ENCODE measurements around the gene IL4.

The IL4 gene

GRCh38 chr5:132674671-132675506 lies 1.1 kb downstream of the IL4 start:
- H3K27me3 Mint-ChIP-seq = no peaks in the 10 kb centered on the region
- no peaks in the 10 kb centered on the region for H3K9me3 Mint-ChIP-seq
- no peaks in the 10 kb centered on the region for H3K36me3 Mint-ChIP-seq (ENCODE audit: low read depth)
- no peaks in the 10 kb centered on the region for H3K4me1 Mint-ChIP-seq (ENCODE audit: low read depth)
- no peak overlapping the region for H3K27ac Mint-ChIP-seq
- intact Hi-C loops (cut with micrococcal nuclease) = no loop called here
- H3K4me3 Mint-ChIP-seq = no peak overlapping the region

GRCh38 chr5:132675936-132676689 lies 2.3 kb downstream of the IL4 start:
- Mint-ChIP-seq H3K36me3 (ENCODE audit: low read depth) (no peaks in the 10 kb centered on the region), H3K4me1 (ENCODE audit: low read depth) (no peaks in the 10 kb centered on the region), H3K4me3 (no peak overlapping the region), H3K9me3 (no peaks in the 10 kb centered on the region), H3K27me3 (no peaks in the 10 kb centered on the region), H3K27ac (no peak overlapping the region)
- intact Hi-C loops (cut with micrococcal nuclease) = no loop called here

- no peak overlapping the region for H3K4me3 Mint-ChIP-seq
- intact Hi-C loops (cut with micrococcal nuclease) = no loop called here
- H3K27me3 Mint-ChIP-seq = no peaks in the 10 kb centered on the region
- H3K4me1 Mint-ChIP-seq (ENCODE audit: low read depth) = no peaks in the 10 kb centered on the region
- H3K36me3 Mint-ChIP-seq (ENCODE audit: low read depth) = no peaks in the 10 kb centered on the region
- H3K27ac Mint-ChIP-seq = no peak overlapping the region
- no peaks in the 10 kb centered on the region for H3K9me3 Mint-ChIP-seq
These were observed 3.4 kb downstream of the IL4 start for GRCh38 chr5:132677191-132677590.

GRCh38 chr5:132677682-132678400 lies 4.1 kb downstream of the IL4 start:
- H3K27ac Mint-ChIP-seq = no peak overlapping the region
- intact Hi-C loops (cut with micrococcal nuclease) = no loop called here
- no peaks in the 10 kb centered on the region for H3K4me1 Mint-ChIP-seq (ENCODE audit: low read depth)
- H3K36me3 Mint-ChIP-seq (ENCODE audit: low read depth) = no peaks in the 10 kb centered on the region
- no peaks in the 10 kb centered on the region for H3K27me3 Mint-ChIP-seq
- H3K9me3 Mint-ChIP-seq = no peaks in the 10 kb centered on the region
- no peak overlapping the region for H3K4me3 Mint-ChIP-seq

GRCh38 chr5:132678735-132679134 lies 4.9 kb downstream of the IL4 start:
- H3K36me3 Mint-ChIP-seq (ENCODE audit: low read depth) = no peaks in the 10 kb centered on the region
- no peaks in the 10 kb centered on the region for H3K27me3 Mint-ChIP-seq
- intact Hi-C loops (cut with micrococcal nuclease) = no loop called here
- no peaks in the 10 kb centered on the region for H3K4me1 Mint-ChIP-seq (ENCODE audit: low read depth)
- H3K27ac Mint-ChIP-seq = no peak overlapping the region
- no peak overlapping the region for H3K4me3 Mint-ChIP-seq
- H3K9me3 Mint-ChIP-seq = no peaks in the 10 kb centered on the region

- intact Hi-C loops (cut with micrococcal nuclease) = no loop called here
- Mint-ChIP-seq H3K27ac (no peak overlapping the region), H3K27me3 (no peaks in the 10 kb centered on the region), H3K4me3 (no peak overlapping the region), H3K36me3 (ENCODE audit: low read depth) (no peaks in the 10 kb centered on the region), H3K4me1 (ENCODE audit: low read depth) (no peaks in the 10 kb centered on the region), H3K9me3 (no peaks in the 10 kb centered on the region)
These were observed 5.4 kb downstream of the IL4 start for GRCh38 chr5:132679166-132679565.

GRCh38 chr5:132679717-132680380 lies 6.1 kb downstream of the IL4 start:
- intact Hi-C loops (cut with micrococcal nuclease) = no loop called here

GRCh38 chr5:132680780-132681475 lies 7.1 kb downstream of the IL4 start:
- Mint-ChIP-seq H3K27me3 (no peaks in the 10 kb centered on the region), H3K27ac (no peak overlapping the region), H3K9me3 (no peaks in the 10 kb centered on the region), H3K36me3 (ENCODE audit: low read depth) (no peaks in the 10 kb centered on the region), H3K4me1 (ENCODE audit: low read depth) (no peaks in the 10 kb centered on the region), H3K4me3 (no peak overlapping the region)
- intact Hi-C loops (cut with micrococcal nuclease) = no loop called here

More at GRCh38 chr5:132679717-132680380, 6.1 kb downstream of the IL4 start:
- Mint-ChIP-seq H3K27me3 (no peaks in the 10 kb centered on the region), H3K36me3 (ENCODE audit: low read depth) (no peaks in the 10 kb centered on the region), H3K9me3 (no peaks in the 10 kb centered on the region), H3K4me3 (no peak overlapping the region), H3K4me1 (ENCODE audit: low read depth) (no peaks in the 10 kb centered on the region), H3K27ac (no peak overlapping the region)

GRCh38 chr5:132681476-132681831 lies 7.7 kb downstream of the IL4 start:
- Mint-ChIP-seq H3K36me3 (ENCODE audit: low read depth) (no peaks in the 10 kb centered on the region), H3K27me3 (no peaks in the 10 kb centered on the region), H3K9me3 (no peaks in the 10 kb centered on the region), H3K27ac (no peak overlapping the region), H3K4me1 (ENCODE audit: low read depth) (no peaks in the 10 kb centered on the region), H3K4me3 (no peak overlapping the region)
- intact Hi-C loops (cut with micrococcal nuclease) = no loop called here

GRCh38 chr5:132681983-132682382 lies 8.2 kb downstream of the IL4 start:
- H3K9me3 Mint-ChIP-seq = no peaks in the 10 kb centered on the region
- H3K4me3 Mint-ChIP-seq = no peak overlapping the region
- H3K27ac Mint-ChIP-seq = no peak overlapping the region
- no peaks in the 10 kb centered on the region for H3K36me3 Mint-ChIP-seq (ENCODE audit: low read depth)
- intact Hi-C loops (cut with micrococcal nuclease) = no loop called here
- no peaks in the 10 kb centered on the region for H3K27me3 Mint-ChIP-seq
- H3K4me1 Mint-ChIP-seq (ENCODE audit: low read depth) = no peaks in the 10 kb centered on the region

GRCh38 chr5:132684491-132684890 lies 10.7 kb downstream of the IL4 start:
- no peaks in the 10 kb centered on the region for H3K27me3 Mint-ChIP-seq
- peaks cover 17% of the 10 kb centered on the region for H3K4me1 Mint-ChIP-seq (ENCODE audit: low read depth)
- H3K9me3 Mint-ChIP-seq = no peaks in the 10 kb centered on the region
- intact Hi-C loops (cut with micrococcal nuclease) = no loop called here
- H3K4me3 Mint-ChIP-seq = no peak overlapping the region
- no peak overlapping the region for H3K27ac Mint-ChIP-seq
- H3K36me3 Mint-ChIP-seq (ENCODE audit: low read depth) = no peaks in the 10 kb centered on the region

- no peaks in the 10 kb centered on the region for H3K36me3 Mint-ChIP-seq (ENCODE audit: low read depth)
- no peak overlapping the region for H3K27ac Mint-ChIP-seq
- no peak overlapping the region for H3K4me3 Mint-ChIP-seq
- intact Hi-C loops (cut with micrococcal nuclease) = no loop called here
- no peaks in the 10 kb centered on the region for H3K9me3 Mint-ChIP-seq
- H3K4me1 Mint-ChIP-seq (ENCODE audit: low read depth) = peaks cover 18% of the 10 kb centered on the region
- no peaks in the 10 kb centered on the region for H3K27me3 Mint-ChIP-seq
These were observed 11.3 kb downstream of the IL4 start for GRCh38 chr5:132684922-132685720.

GRCh38 chr5:132686193-132686592 lies 12.4 kb downstream of the IL4 start:
- no peak overlapping the region for H3K27ac Mint-ChIP-seq
- peaks cover 18% of the 10 kb centered on the region for H3K4me1 Mint-ChIP-seq (ENCODE audit: low read depth)
- no peaks in the 10 kb centered on the region for H3K36me3 Mint-ChIP-seq (ENCODE audit: low read depth)
- H3K9me3 Mint-ChIP-seq = no peaks in the 10 kb centered on the region
- no peaks in the 10 kb centered on the region for H3K27me3 Mint-ChIP-seq
- H3K4me3 Mint-ChIP-seq = no peak overlapping the region
- intact Hi-C loops (cut with micrococcal nuclease) = no loop called here

Measured in dendritic cell treated with granulocyte-macrophage colony-stimulating factor and Interleukin-4, amounts not matched to agents 40 ng/mL and 50 ng/mL, for 4 days (primary cell).